ENCODE data around the gene CACNA2D1. TPM values are rescaled to one million over a fixed set of nuclear protein-coding genes. Genes with fewer than 3 reads are reported as not detected.

Gene CACNA2D1
- total RNA-seq, 1 donor from 2014 or later: 20.7 TPM

DNA sequence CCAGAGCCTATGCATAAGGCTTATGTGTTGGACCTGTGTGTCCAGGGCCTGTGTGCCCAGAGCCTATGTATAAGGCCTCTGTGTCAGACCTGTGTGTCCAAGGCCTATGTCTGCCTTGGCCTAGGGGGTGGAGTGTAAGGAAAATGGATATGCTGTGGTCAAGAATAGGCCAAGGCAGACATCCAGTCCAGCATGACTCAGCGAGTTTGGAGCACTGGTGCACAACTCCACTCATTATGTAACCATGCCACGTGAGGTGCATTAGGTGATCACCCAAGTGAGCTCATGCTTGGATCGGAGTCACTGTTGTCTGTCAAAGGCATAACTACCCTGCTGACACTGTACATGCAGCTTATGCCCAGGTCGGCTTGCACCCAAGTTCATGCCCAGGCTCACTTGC, 238.9 kb downstream of the CACNA2D1 start:
- Mint-ChIP-seq H3K27me3 (ENCODE audit: unreplicated experiment) (no peaks in the 10 kb centered on the region), H3K36me3 (ENCODE audit: low read depth, unreplicated experiment) (no peaks in the 10 kb centered on the region), H3K9me3 (ENCODE audit: unreplicated experiment) (no peaks in the 10 kb centered on the region), H3K27ac (ENCODE audit: unreplicated experiment) (no peak overlapping the region), H3K4me3 (ENCODE audit: unreplicated experiment) (no peak overlapping the region), H3K4me1 (ENCODE audit: unreplicated experiment) (no peaks in the 10 kb centered on the region)
- DNase-seq (ENCODE audit: low spot score): no peak
- TF ChIP-seq CTCF (IDR thresholded peaks at IDR 0.05; ENCODE audit: unreplicated experiment): no peak

DNA sequence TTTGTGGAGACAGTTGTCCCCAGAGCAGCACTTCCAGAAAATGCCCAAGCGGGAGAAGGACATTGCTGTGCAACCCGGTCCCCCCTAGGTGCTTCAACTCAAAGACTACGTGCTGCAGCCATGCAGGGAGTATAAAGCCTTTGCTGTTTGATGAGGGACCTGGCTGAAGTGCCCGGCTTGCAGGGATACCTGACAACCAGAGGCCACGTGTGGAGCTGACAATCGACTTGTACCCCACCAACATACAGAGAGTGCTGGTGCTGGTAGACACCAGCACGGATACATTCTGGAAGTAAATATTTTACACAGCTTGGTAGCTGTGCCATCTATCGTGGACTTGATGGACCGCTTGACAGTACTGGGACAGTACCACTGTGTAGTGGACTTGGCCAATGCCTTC, 240.6 kb downstream of the CACNA2D1 start:
- H3K27me3 Mint-ChIP-seq (ENCODE audit: unreplicated experiment): no peaks in the 10 kb centered on the region
- no peak overlapping the region for H3K27ac Mint-ChIP-seq (ENCODE audit: unreplicated experiment)
- no peaks in the 10 kb centered on the region for H3K9me3 Mint-ChIP-seq (ENCODE audit: unreplicated experiment)
- H3K36me3 Mint-ChIP-seq (ENCODE audit: low read depth, unreplicated experiment): no peaks in the 10 kb centered on the region
- DNase-seq (ENCODE audit: low spot score): no peak
- H3K4me3 Mint-ChIP-seq (ENCODE audit: unreplicated experiment): no peak overlapping the region
- TF ChIP-seq CTCF (IDR thresholded peaks at IDR 0.05; ENCODE audit: unreplicated experiment): no peak
- no peaks in the 10 kb centered on the region for H3K4me1 Mint-ChIP-seq (ENCODE audit: unreplicated experiment)

GRCh38 chr7:82202107-82202506, 241.5 kb downstream of the CACNA2D1 start:
- no peak for DNase-seq (ENCODE audit: low spot score)
- H3K9me3 Mint-ChIP-seq (ENCODE audit: unreplicated experiment): no peaks in the 10 kb centered on the region
- no peak for TF ChIP-seq CTCF (IDR thresholded peaks at IDR 0.05; ENCODE audit: unreplicated experiment)
- H3K4me3 Mint-ChIP-seq (ENCODE audit: unreplicated experiment): no peak overlapping the region
- no peaks in the 10 kb centered on the region for H3K36me3 Mint-ChIP-seq (ENCODE audit: low read depth, unreplicated experiment)
- no peak overlapping the region for H3K27ac Mint-ChIP-seq (ENCODE audit: unreplicated experiment)
- H3K27me3 Mint-ChIP-seq (ENCODE audit: unreplicated experiment): no peaks in the 10 kb centered on the region
- H3K4me1 Mint-ChIP-seq (ENCODE audit: unreplicated experiment): no peaks in the 10 kb centered on the region

DNA sequence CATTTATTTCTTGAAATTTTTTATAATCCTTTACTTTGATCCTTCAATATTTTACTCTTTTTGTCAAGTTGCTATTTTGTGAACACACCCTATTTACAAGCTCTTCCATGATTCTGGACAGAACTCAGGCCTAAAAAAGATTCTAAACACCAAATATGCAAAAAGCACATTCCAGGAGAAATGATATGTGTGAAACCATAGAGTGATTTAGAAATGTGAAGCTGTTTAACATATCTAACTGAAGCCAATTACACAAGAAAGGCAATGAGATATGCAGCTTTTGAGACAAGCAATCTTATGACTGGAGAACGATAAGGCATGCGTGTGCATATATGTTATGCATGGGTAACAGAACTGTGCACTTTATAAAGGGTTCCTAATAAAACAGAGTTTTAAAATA, 243.0 kb downstream of the CACNA2D1 start:
- Mint-ChIP-seq H3K4me3 (ENCODE audit: unreplicated experiment) (no peak overlapping the region), H3K9me3 (ENCODE audit: unreplicated experiment) (no peaks in the 10 kb centered on the region), H3K27ac (ENCODE audit: unreplicated experiment) (no peak overlapping the region), H3K4me1 (ENCODE audit: unreplicated experiment) (no peaks in the 10 kb centered on the region), H3K36me3 (ENCODE audit: low read depth, unreplicated experiment) (no peaks in the 10 kb centered on the region), H3K27me3 (ENCODE audit: unreplicated experiment) (no peaks in the 10 kb centered on the region)
- no peak for TF ChIP-seq CTCF (IDR thresholded peaks at IDR 0.05; ENCODE audit: unreplicated experiment)
- DNase-seq (ENCODE audit: low spot score): no peak

GRCh38 chr7:82194016-82194643, 249.4 kb downstream of the CACNA2D1 start:
- Mint-ChIP-seq H3K27ac (ENCODE audit: unreplicated experiment) (no peak overlapping the region), H3K27me3 (ENCODE audit: unreplicated experiment) (no peaks in the 10 kb centered on the region), H3K36me3 (ENCODE audit: low read depth, unreplicated experiment) (no peaks in the 10 kb centered on the region), H3K4me1 (ENCODE audit: unreplicated experiment) (no peaks in the 10 kb centered on the region), H3K4me3 (ENCODE audit: unreplicated experiment) (no peak overlapping the region), H3K9me3 (ENCODE audit: unreplicated experiment) (no peaks in the 10 kb centered on the region)
- no peak for DNase-seq (ENCODE audit: low spot score)
- TF ChIP-seq CTCF (IDR thresholded peaks at IDR 0.05; ENCODE audit: unreplicated experiment): no peak

Data from endothelial cell (in vitro differentiated cells).